Nephron (organoid): Measurements from ENCODE around the gene PNPLA6.
"Not testable (repeated sequence)": the region's sequence is repeated elsewhere in the genome, so short reads cannot be mapped to it uniquely, and the experiment has no call there.

Experiments
- H3K27ac Mint-ChIP-seq, 3 experiments: 2 replicates each; pipeline ENCODE4 v1.8.0; 2020; ENCODE audit warnings: mixed read lengths in 3 of 3, mild to moderate bottlenecking in 2 of 3, moderate library complexity in 1 of 3
- H3K27me3 Mint-ChIP-seq: 2 replicates; pipeline ENCODE4 v1.8.0; 2021; ENCODE audit warnings: low read depth, mild to moderate bottlenecking, moderate library complexity, mixed read lengths
- H3K36me3 Mint-ChIP-seq: 2 replicates; pipeline ENCODE4 v1.8.0; 2020; ENCODE audit warnings: low read depth, mixed read lengths
- H3K4me1 Mint-ChIP-seq: 2 replicates; pipeline ENCODE4 v1.8.0; 2020; ENCODE audit warnings: mixed read lengths
- H3K4me3 Mint-ChIP-seq, 3 experiments: 2 replicates each; pipeline ENCODE4 v1.8.0; 2020; ENCODE audit warnings: mild to moderate bottlenecking in 3 of 3, mixed read lengths in 3 of 3, moderate library complexity in 2 of 3
- H3K9me3 Mint-ChIP-seq: 2 replicates; pipeline ENCODE4 v1.8.0; 2020; ENCODE audit warnings: mixed read lengths
- CTCF ChIP-seq, 3 experiments: fragments of 200-600 bp; sonication (generic); IDR thresholded peaks; one replicate each; pipeline ENCODE4 v1.5.0; 2021; ENCODE audit warnings: antibody characterized with exemption in 3 of 3; ENCODE audit not compliant: unreplicated experiment in 3 of 3

Gene PNPLA6

DNA sequence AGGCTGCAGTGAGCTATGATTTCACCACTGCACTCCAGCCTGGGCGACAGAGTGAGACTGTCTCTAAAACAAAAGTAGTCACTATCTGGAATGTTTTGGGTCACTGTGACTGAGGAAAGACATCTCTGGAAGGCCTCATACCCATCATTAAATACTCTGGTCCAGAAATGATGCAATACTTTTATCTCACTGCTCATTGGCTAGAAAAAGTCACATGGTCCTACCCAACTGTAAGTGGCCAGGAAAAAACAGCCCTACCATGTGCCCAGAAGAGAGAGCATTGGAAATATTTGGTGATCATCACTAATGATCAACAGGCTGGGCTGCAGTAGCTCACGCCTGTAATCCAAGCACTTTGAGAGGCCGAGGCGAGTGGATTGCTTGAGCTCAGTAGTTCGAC is 29.8 kb downstream of the PNPLA6 start:
- no peaks in the 10 kb centered on the region for H3K4me1 Mint-ChIP-seq
- no peak for TF ChIP-seq CTCF (IDR thresholded peaks at IDR 0.05; ENCODE audit: unreplicated experiment in 3 of 3)

GRCh38 chr19:7570761-7571160 is 35.2 kb downstream of the PNPLA6 start:
- no peak overlapping the region for H3K27ac Mint-ChIP-seq
- H3K4me1 Mint-ChIP-seq, result no peaks in the 10 kb centered on the region
- no peaks in the 10 kb centered on the region for H3K36me3 Mint-ChIP-seq
- peaks cover 5% of the 10 kb centered on the region for H3K27me3 Mint-ChIP-seq
- no peak for TF ChIP-seq CTCF (IDR thresholded peaks at IDR 0.05; ENCODE audit: unreplicated experiment in 3 of 3)
- no peak overlapping the region for H3K4me3 Mint-ChIP-seq
- H3K9me3 Mint-ChIP-seq, result no peaks in the 10 kb centered on the region

More for the DNA sequence above, 29.8 kb downstream of the PNPLA6 start:
- H3K36me3 Mint-ChIP-seq, result peaks cover 10% of the 10 kb centered on the region
- no peaks in the 10 kb centered on the region for H3K27me3 Mint-ChIP-seq
- no peak overlapping the region for H3K27ac Mint-ChIP-seq
- H3K4me3 Mint-ChIP-seq, result no peak overlapping the region
- H3K9me3 Mint-ChIP-seq, result no peaks in the 10 kb centered on the region

DNA sequence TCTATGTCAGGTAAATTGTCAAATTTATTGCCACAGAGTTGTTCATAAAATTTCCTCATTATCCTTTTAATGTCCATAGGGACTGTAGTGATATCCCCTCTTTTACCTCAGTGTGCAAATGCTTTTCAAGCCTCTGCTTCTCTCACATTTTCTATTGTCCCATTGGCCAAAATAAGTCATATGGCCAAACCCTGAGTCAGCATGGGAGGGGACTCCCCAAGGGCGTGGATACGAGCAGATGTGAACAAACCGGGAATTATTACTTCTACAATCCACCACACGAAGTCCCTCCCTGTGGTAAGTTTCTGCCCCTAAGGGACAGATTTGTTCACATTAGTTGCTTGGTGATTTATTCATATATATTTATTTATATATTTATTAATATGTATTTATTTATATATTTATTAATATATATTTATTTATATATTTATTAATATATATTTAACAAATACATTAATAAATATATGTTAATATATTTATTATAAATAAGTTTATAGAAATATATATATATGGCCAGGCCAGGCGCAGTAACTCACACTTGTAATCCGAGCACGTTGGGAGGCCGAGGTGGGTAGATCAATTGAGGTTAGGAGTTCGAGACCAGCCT is 40.0 kb downstream of the PNPLA6 start:
- Mint-ChIP-seq H3K4me1 (no peaks in the 10 kb centered on the region), H3K36me3 (no peaks in the 10 kb centered on the region), H3K27ac (no peak overlapping the region), H3K4me3 (no peak overlapping the region), H3K9me3 (no peaks in the 10 kb centered on the region), H3K27me3 (peaks cover 28% of the 10 kb centered on the region)
- TF ChIP-seq CTCF (IDR thresholded peaks at IDR 0.05; ENCODE audit: unreplicated experiment in 3 of 3), result no peak

DNA sequence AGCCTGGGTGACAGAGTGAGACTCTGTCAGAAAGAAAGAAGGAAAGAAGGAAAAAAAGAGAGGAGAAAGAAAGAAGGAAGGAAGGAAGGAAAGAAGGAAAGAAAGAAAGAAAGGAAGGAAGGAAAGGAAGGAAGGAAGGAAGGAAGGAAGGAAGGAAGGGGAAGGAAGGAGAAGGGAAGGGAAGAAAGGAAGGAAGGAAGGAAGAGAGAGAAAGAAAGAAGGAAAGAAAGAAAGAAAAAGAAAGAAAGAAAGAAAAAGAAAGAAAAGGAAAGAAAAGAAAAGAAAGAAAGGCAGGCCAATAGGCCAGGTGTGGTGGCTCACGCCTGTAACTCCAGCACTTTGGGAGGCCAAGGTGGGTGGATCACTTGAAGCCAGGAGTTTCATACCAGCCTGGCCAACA is 41.9 kb downstream of the PNPLA6 start:
- not testable (repeated sequence) for H3K4me1 Mint-ChIP-seq, H3K4me3 Mint-ChIP-seq, H3K36me3 Mint-ChIP-seq, H3K27ac Mint-ChIP-seq, H3K9me3 Mint-ChIP-seq
- H3K27me3 Mint-ChIP-seq, result peaks cover 31% of the 10 kb centered on the region

GRCh38 chr19:7578127-7578526 is 42.6 kb downstream of the PNPLA6 start:
- no peak overlapping the region for H3K27ac Mint-ChIP-seq
- no peaks in the 10 kb centered on the region for H3K9me3 Mint-ChIP-seq
- H3K4me1 Mint-ChIP-seq, result no peaks in the 10 kb centered on the region
- peaks cover 30% of the 10 kb centered on the region for H3K27me3 Mint-ChIP-seq
- H3K36me3 Mint-ChIP-seq, result no peaks in the 10 kb centered on the region
- no peak overlapping the region for H3K4me3 Mint-ChIP-seq
- TF ChIP-seq CTCF (IDR thresholded peaks at IDR 0.05; ENCODE audit: unreplicated experiment in 3 of 3), result no peak

- Mint-ChIP-seq H3K9me3 (no peaks in the 10 kb centered on the region), H3K4me1 (no peaks in the 10 kb centered on the region), H3K4me3 (no peak overlapping the region), H3K36me3 (no peaks in the 10 kb centered on the region), H3K27me3 (peaks cover 30% of the 10 kb centered on the region), H3K27ac (no peak overlapping the region)
- TF ChIP-seq CTCF (IDR thresholded peaks at IDR 0.05; ENCODE audit: unreplicated experiment in 3 of 3), result no peak
Observed at GRCh38 chr19:7579182-7579581, 43.7 kb downstream of the PNPLA6 start.
